Suprapubic skin (tissue), 3 donors: ENCODE measurements around the gene NSG2.

ENCODE experiments used
- POLR2A ChIP-seq, 2 donors: fragments of 450-650 bp; IDR thresholded peaks; one replicate each; pipeline ENCODE4 v1.6.1; 2017; ENCODE audit warnings: antibody characterized with exemption in 2 of 2, mild to moderate bottlenecking in 2 of 2, moderate library complexity in 2 of 2
- TF ChIP-seq, protein P1 (sequence below), 2 donors: fragments of 200-600 bp in 1 of 2; fragments of 450-650 bp in 1 of 2; sonication (generic) in 1 of 2; IDR thresholded peaks; one replicate each; pipeline ENCODE4 v1.5.1; 2016 to 2019; ENCODE audit warnings: antibody characterized with exemption in 2 of 2, mild to moderate bottlenecking in 1 of 2, moderate library complexity in 1 of 2

DNA sequence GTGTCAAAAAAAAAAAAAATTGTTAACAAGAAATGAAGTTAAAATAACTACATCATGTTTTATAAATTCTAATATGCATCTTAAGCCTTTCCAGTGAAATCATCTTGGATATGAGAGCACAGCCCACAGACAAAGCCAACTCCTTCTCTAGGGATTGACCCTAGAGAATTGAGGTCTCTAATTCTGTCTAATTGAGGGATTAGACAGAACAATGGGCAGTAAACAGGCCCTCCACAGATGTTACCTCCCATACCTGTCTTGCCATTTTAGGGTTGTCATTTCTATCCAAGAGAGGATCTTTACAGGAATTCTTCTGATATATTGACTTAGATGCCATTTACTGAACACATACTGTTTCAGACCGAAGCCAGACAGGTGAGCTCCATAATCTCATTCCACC lies 42.3 kb downstream of the NSG2 start:
- TF ChIP-seq POLR2A (IDR thresholded peaks at IDR 0.05): no peak
- TF ChIP-seq, protein P1, sequence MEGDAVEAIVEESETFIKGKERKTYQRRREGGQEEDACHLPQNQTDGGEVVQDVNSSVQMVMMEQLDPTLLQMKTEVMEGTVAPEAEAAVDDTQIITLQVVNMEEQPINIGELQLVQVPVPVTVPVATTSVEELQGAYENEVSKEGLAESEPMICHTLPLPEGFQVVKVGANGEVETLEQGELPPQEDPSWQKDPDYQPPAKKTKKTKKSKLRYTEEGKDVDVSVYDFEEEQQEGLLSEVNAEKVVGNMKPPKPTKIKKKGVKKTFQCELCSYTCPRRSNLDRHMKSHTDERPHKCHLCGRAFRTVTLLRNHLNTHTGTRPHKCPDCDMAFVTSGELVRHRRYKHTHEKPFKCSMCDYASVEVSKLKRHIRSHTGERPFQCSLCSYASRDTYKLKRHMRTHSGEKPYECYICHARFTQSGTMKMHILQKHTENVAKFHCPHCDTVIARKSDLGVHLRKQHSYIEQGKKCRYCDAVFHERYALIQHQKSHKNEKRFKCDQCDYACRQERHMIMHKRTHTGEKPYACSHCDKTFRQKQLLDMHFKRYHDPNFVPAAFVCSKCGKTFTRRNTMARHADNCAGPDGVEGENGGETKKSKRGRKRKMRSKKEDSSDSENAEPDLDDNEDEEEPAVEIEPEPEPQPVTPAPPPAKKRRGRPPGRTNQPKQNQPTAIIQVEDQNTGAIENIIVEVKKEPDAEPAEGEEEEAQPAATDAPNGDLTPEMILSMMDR (IDR thresholded peaks at IDR 0.05): no peak
